CD4-positive, alpha-beta T cell (primary cell): ENCODE results near the gene MBNL3. TPM values are rescaled to one million over a fixed set of nuclear protein-coding genes. Genes with fewer than 3 reads are reported as not detected.
"Not testable (repeated sequence)": the region's sequence is repeated elsewhere in the genome, so short reads cannot be mapped to it uniquely, and the experiment has no call there.

Experiments
- ATAC-seq: fragments of 200-7000 bp; cut with Tn5 transposase; one replicate; pipeline ENCODE4 v1.10.0; 2022; ENCODE audit warnings: mild to moderate bottlenecking; ENCODE audit not compliant: poor library complexity
- CTCF ChIA-PET: fragments of 350-600 bp; sonication (Branson Sonifier 250); formaldehyde crosslinking; loops from one replicate; lab custom pipeline; 2021; ENCODE audit warnings: antibody characterized with exemption, inconsistent platforms; lab: Charles Lee
- POLR2A ChIA-PET: fragments of 350-600 bp; sonication (Branson Sonifier 250); formaldehyde crosslinking; loops from one replicate; lab custom pipeline; 2021; ENCODE audit warnings: antibody characterized with exemption, inconsistent platforms; lab: Charles Lee
- DNase-seq, 14 experiments: peaks; one replicate each; pipeline ENCODE4 v3.0.0-alpha.2; 2013 to 2020; ENCODE audit warnings: mixed read lengths in 2 of 14
- H3K27ac ChIP-seq, 2 donors: one replicate each; pipeline versions ENCODE4 v1.5.1 to v1.7.0; 2013; ENCODE audit warnings: low read length in 2 of 2, low read depth in 1 of 2, mild to moderate bottlenecking in 1 of 2
- H3K27me3 ChIP-seq, 2 experiments: 1 replicate in 1 of 2; 2 replicates in 1 of 2; pipeline versions ENCODE4 v1.6.1 to v1.7.0; 2013; ENCODE audit warnings: low read length in 2 of 2, control low read depth in 1 of 2, mild to moderate bottlenecking in 1 of 2, moderate library complexity in 1 of 2; ENCODE audit not compliant: insufficient read depth in 2 of 2, control insufficient read depth in 1 of 2
- H3K36me3 ChIP-seq: one replicate; pipeline ENCODE4 v1.6.1; 2013; ENCODE audit warnings: low read length, control low read depth; ENCODE audit not compliant: insufficient read depth
- H3K4me1 ChIP-seq: one replicate; pipeline ENCODE4 v1.6.1; 2013; ENCODE audit warnings: low read length, control low read depth; ENCODE audit not compliant: insufficient read depth
- H3K4me3 ChIP-seq: one replicate; pipeline ENCODE4 v1.5.1; 2013; ENCODE audit warnings: mild to moderate bottlenecking, low read length, moderate library complexity
- H3K9me3 ChIP-seq, 2 experiments: 1 replicate in 1 of 2; 2 replicates in 1 of 2; pipeline versions ENCODE4 v1.6.1 to v1.7.0; 2013; ENCODE audit warnings: low read length in 2 of 2, mild to moderate bottlenecking in 2 of 2, control low read depth in 1 of 2, moderate library complexity in 1 of 2; ENCODE audit not compliant: control insufficient read depth in 1 of 2, insufficient read depth in 1 of 2
- H3K27ac Mint-ChIP-seq: one replicate; pipeline ENCODE4 v1.8.0; 2020; ENCODE audit warnings: mixed read lengths
- H3K27me3 Mint-ChIP-seq: one replicate; pipeline ENCODE4 v1.8.0; 2021; ENCODE audit warnings: mixed read lengths
- H3K36me3 Mint-ChIP-seq: one replicate; pipeline ENCODE4 v1.8.0; 2021; ENCODE audit warnings: low read depth, mixed read lengths
- H3K4me1 Mint-ChIP-seq: one replicate; pipeline ENCODE4 v1.8.0; 2021; ENCODE audit warnings: low read depth, mixed read lengths
- H3K4me3 Mint-ChIP-seq: one replicate; pipeline ENCODE4 v1.8.0; 2020; ENCODE audit warnings: mild to moderate bottlenecking, mixed read lengths
- H3K9me3 Mint-ChIP-seq: one replicate; pipeline ENCODE4 v1.8.0; 2020; ENCODE audit warnings: mixed read lengths
- CTCF ChIP-seq: fragments of 200-600 bp; IDR thresholded peaks from one replicate; pipeline ENCODE4 v1.8.0; 2022; ENCODE audit warnings: antibody characterized with exemption, mild to moderate bottlenecking
- intact Hi-C, 2 experiments: fragments of 100-400 bp; cut with DNase I in 1 of 2; cut with micrococcal nuclease in 1 of 2; formaldehyde crosslinking; loops; one replicate each; pipeline versions ENCODE4 v1.15.1 to v1.9.0; 2023 to 2025; cut with DNase I, micrococcal nuclease
- total RNA-seq, 174 experiments: library from RNA in 2 of 174; stranded (reverse) in 2 of 174; gene quantifications; one replicate each; pipeline ENCODE4 v1.2.3 and lab custom pipeline; 2021 to 2026

The MBNL3 gene
- total RNA-seq, 2 experiments from 2014 or later, result 19.0 to 19.4 TPM

- H3K4me3 ChIP-seq, result no peak overlapping the region
- DNase-seq, result no peak
- H3K36me3 Mint-ChIP-seq, result no peaks in the 10 kb centered on the region
- no peaks in the 10 kb centered on the region for H3K36me3 ChIP-seq
- no peak overlapping the region for H3K27ac Mint-ChIP-seq
- no peaks in the 10 kb centered on the region for H3K4me1 Mint-ChIP-seq
- H3K27me3 Mint-ChIP-seq, result no peaks in the 10 kb centered on the region
- ChIA-PET POLR2A (no interaction called here), CTCF (no interaction called here)
- no peak overlapping the region for H3K4me3 Mint-ChIP-seq
- no peak for ATAC-seq
- no peak for TF ChIP-seq CTCF
- H3K9me3 ChIP-seq, result no peaks in the 10 kb centered on the region
- H3K4me1 ChIP-seq, result no peaks in the 10 kb centered on the region
- intact Hi-C loops, result no loop called here
- H3K9me3 Mint-ChIP-seq, result no peaks in the 10 kb centered on the region
- no peak overlapping the region for H3K27ac ChIP-seq
- no peaks in the 10 kb centered on the region for H3K27me3 ChIP-seq
Measured at GRCh38 chrX:132331532-132331931, 157.3 kb downstream of the MBNL3 start.

GRCh38 chrX:132331000-132331399 lies 157.8 kb downstream of the MBNL3 start:
- no peaks in the 10 kb centered on the region for H3K27me3 Mint-ChIP-seq
- ATAC-seq (no peak), DNase-seq (no peak)
- H3K36me3 Mint-ChIP-seq, result no peaks in the 10 kb centered on the region
- no peak for TF ChIP-seq CTCF
- intact Hi-C loops, result no loop called here
- no peak overlapping the region for H3K27ac Mint-ChIP-seq
- H3K4me3 Mint-ChIP-seq, result no peak overlapping the region
- no peaks in the 10 kb centered on the region for H3K36me3 ChIP-seq
- no peaks in the 10 kb centered on the region for H3K4me1 Mint-ChIP-seq
- H3K9me3 Mint-ChIP-seq, result no peaks in the 10 kb centered on the region
- H3K9me3 ChIP-seq, result no peaks in the 10 kb centered on the region
- H3K27ac ChIP-seq, result no peak overlapping the region
- CTCF ChIA-PET, result no interaction called here
- H3K4me1 ChIP-seq, result no peaks in the 10 kb centered on the region
- POLR2A ChIA-PET, result no interaction called here
- no peak overlapping the region for H3K4me3 ChIP-seq
- H3K27me3 ChIP-seq, result no peaks in the 10 kb centered on the region

- no peak overlapping the region for H3K4me3 ChIP-seq
- ATAC-seq (no peak), DNase-seq (no peak)
- Mint-ChIP-seq H3K27me3 (no peaks in the 10 kb centered on the region), H3K27ac (no peak overlapping the region), H3K4me3 (no peak overlapping the region), H3K4me1 (no peaks in the 10 kb centered on the region), H3K36me3 (no peaks in the 10 kb centered on the region), H3K9me3 (no peaks in the 10 kb centered on the region)
- no peaks in the 10 kb centered on the region for H3K4me1 ChIP-seq
- ChIA-PET CTCF (no interaction called here), POLR2A (no interaction called here)
- H3K36me3 ChIP-seq, result no peaks in the 10 kb centered on the region
- H3K27me3 ChIP-seq, result no peaks in the 10 kb centered on the region
- H3K9me3 ChIP-seq, result no peaks in the 10 kb centered on the region
- no peak for TF ChIP-seq CTCF
- no peak overlapping the region for H3K27ac ChIP-seq
- intact Hi-C loops, result no loop called here
Measured at GRCh38 chrX:132330156-132330729, 158.6 kb downstream of the MBNL3 start.

- intact Hi-C loops, CTCF ChIA-PET, DNase-seq: not testable (repeated sequence)
Measured at GRCh38 chrX:132326960-132327359, 161.9 kb downstream of the MBNL3 start.

More at GRCh38 chrX:132326960-132327359, 161.9 kb downstream of the MBNL3 start:
- H3K9me3 Mint-ChIP-seq, H3K4me3 ChIP-seq, H3K4me3 Mint-ChIP-seq, H3K27me3 ChIP-seq, H3K27me3 Mint-ChIP-seq, H3K4me1 ChIP-seq, H3K27ac Mint-ChIP-seq, ATAC-seq, H3K36me3 Mint-ChIP-seq, H3K36me3 ChIP-seq, H3K4me1 Mint-ChIP-seq, H3K27ac ChIP-seq, H3K9me3 ChIP-seq, POLR2A ChIA-PET: not testable (repeated sequence)
